LNCAP (cell line): ENCODE data around the gene BABAM2.

ENCODE experiments used
- CTCF ChIP-seq: fragments of 450-650 bp; IDR thresholded peaks from 2 replicates; pipeline ENCODE4 v1.5.1; 2017; ENCODE audit warnings: mild to moderate bottlenecking

BABAM2 gene

GRCh38 chr2:28329184-28329583, 438.7 kb downstream of the BABAM2 start:
- no peak for TF ChIP-seq CTCF

GRCh38 chr2:28332696-28333095, 442.2 kb downstream of the BABAM2 start:
- TF ChIP-seq CTCF, result no peak

- no peak for TF ChIP-seq CTCF
These were observed 443.3 kb downstream of the BABAM2 start for GRCh38 chr2:28333606-28334526.

- TF ChIP-seq CTCF, result no peak
These were observed 444.0 kb downstream of the BABAM2 start for GRCh38 chr2:28334527-28334894.

GRCh38 chr2:28335666-28336065, 445.1 kb downstream of the BABAM2 start:
- TF ChIP-seq CTCF, result no peak

DNA sequence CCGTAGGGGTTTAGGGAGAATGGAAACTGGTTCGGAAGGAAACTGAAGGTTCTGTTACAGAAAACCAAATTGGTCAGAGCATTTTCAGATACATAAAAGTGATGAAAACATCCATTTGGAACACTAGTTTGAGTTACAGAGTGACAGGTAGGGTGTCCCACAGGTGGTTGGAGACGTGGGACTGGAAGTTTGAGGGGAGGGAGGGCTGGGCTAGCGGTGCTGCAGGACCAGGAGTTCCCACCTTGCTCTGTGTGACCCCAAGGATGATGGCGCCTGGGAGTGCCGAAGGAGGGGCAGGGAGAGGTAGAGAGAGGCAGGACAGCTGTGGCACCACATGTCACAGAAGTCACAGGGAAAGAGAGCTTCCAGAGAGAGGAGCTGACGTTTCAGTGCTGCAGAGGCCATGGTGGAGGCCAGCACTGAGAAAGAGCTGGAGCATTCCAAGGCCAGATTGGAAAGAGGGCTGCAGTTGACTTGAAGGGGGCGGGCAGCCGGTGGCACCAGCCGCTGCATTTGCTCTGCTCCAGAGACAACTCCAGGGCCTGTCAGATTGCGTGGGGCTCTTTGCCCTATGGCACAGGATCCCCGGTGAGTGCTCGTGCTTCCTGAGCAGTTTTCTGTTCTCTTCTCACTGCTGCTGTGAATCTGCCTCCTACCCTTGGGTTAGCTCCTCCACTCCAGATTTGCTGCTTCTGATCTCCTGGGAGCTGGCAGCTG, 445.9 kb downstream of the BABAM2 start:
- no peak for TF ChIP-seq CTCF

GRCh38 chr2:28336982-28337627, 446.6 kb downstream of the BABAM2 start:
- TF ChIP-seq CTCF, result no peak
